HepG2 (cell line): Measurements from ENCODE around the gene NLRC5. TPM values are rescaled to one million over a fixed set of nuclear protein-coding genes. Genes with fewer than 3 reads are reported as not detected.

Source experiments
- ATAC-seq: fragments of 200-7000 bp; cut with Tn5 transposase; 3 replicates; pipeline ENCODE4 v1.9.1; 2020; ENCODE audit warnings: mild to moderate bottlenecking, moderate library complexity
- BruUV-seq: library from RNA; stranded (reverse); fragments of 400-500 nt; replicated peaks from 2 replicates; lab custom pipeline; 2021; lab: Mats Ljungman, UMichigan
- CTCF ChIA-PET: fragments of 300-600 bp; formaldehyde crosslinking; extraction: SDS; loops from one replicate; lab custom pipeline; 2021; ENCODE audit warnings: low total read pairs, inconsistent platforms, low intra/inter-chr PET ratio; lab: Yijun Ruan, JAX
- POLR2A ChIA-PET: fragments of 350-600 bp; sonication (Branson Sonifier 250); formaldehyde crosslinking; loops from one replicate; lab custom pipeline; 2020; ENCODE audit warnings: antibody characterized with exemption, inconsistent platforms; lab: Yijun Ruan, JAX
- DNase-seq: peaks from one replicate; pipeline ENCODE4 v3.0.0-alpha.2; 2015; ENCODE audit warnings: low spot score
- FAIRE-seq: peaks from 3 replicates; lab custom pipeline; 2011; peaks lifted over from hg19 to GRCh38; lab: Jason Lieb, UNC
- H2AFZ ChIP-seq: one replicate; pipeline ENCODE4 v1.6.1; 2011; ENCODE audit warnings: low read length, inconsistent platforms
- H3K27ac ChIP-seq: fragments of 300-600 bp; 3 replicates; pipeline ENCODE4 v1.8.0; 2011; ENCODE audit warnings: mixed run types, mild to moderate bottlenecking, mixed read lengths, low read length, inconsistent platforms; ENCODE audit not compliant: insufficient read depth; ENCODE audit errors: extremely low read length
- H3K27me3 ChIP-seq, 2 experiments: fragments of 200-600 bp in 1 of 2; 2 replicates in 1 of 2; 3 replicates in 1 of 2; pipeline versions ENCODE4 v1.6.0 to v1.8.0; 2011; ENCODE audit warnings: low read length in 2 of 2, mild to moderate bottlenecking in 2 of 2, moderate library complexity in 2 of 2, inconsistent platforms in 1 of 2; ENCODE audit not compliant: insufficient read depth in 2 of 2, control insufficient read depth in 1 of 2
- H3K36me3 ChIP-seq, 2 experiments: fragments of 200-600 bp in 1 of 2; replicated peaks in 1 of 2; 2 replicates in 1 of 2; 3 replicates in 1 of 2; pipeline versions ENCODE4 v1.5.1 to v1.8.0; 2011; ENCODE audit warnings: low read length in 2 of 2, inconsistent platforms in 1 of 2; ENCODE audit not compliant: insufficient read depth in 2 of 2, control insufficient read depth in 1 of 2
- H3K4me1 ChIP-seq: 2 replicates; pipeline ENCODE4 v1.5.1; 2012; ENCODE audit warnings: low read length, inconsistent platforms; ENCODE audit not compliant: insufficient read depth
- H3K4me2 ChIP-seq: 2 replicates; pipeline ENCODE4 v1.6.0; 2011; ENCODE audit warnings: low read depth, low read length, inconsistent platforms
- H3K4me3 ChIP-seq, 3 experiments: fragments of 200-600 bp in 1 of 3; sonication (generic), shearing (Covaris generic) in 1 of 3; replicated peaks in 1 of 3; 2 replicates each; pipeline ENCODE4 v1.5.1; 2011 to 2016; ENCODE audit warnings: low read length in 3 of 3, inconsistent platforms in 2 of 3, low read depth in 2 of 3, mild to moderate bottlenecking in 2 of 3, control low read depth in 1 of 3, mixed read lengths in 1 of 3; ENCODE audit not compliant: insufficient read depth in 1 of 3
- H3K79me2 ChIP-seq: one replicate; pipeline ENCODE4 v1.6.1; 2011; ENCODE audit warnings: low read length, inconsistent platforms; ENCODE audit not compliant: insufficient read depth
- H3K9ac ChIP-seq: 2 replicates; pipeline ENCODE4 v1.6.0; 2011; ENCODE audit warnings: mild to moderate bottlenecking, low read depth, low read length, inconsistent platforms; ENCODE audit not compliant: insufficient read depth
- H3K9me3 ChIP-seq: 2 replicates; pipeline ENCODE4 v1.5.1; 2012; ENCODE audit warnings: mild to moderate bottlenecking, low read length
- H4K20me1 ChIP-seq: 2 replicates; pipeline ENCODE4 v1.6.0; 2011; ENCODE audit warnings: inconsistent platforms, mild to moderate bottlenecking, low read length, moderate library complexity; ENCODE audit not compliant: insufficient read depth
- ARNT2 ChIP-seq: sonication (generic); formaldehyde crosslinking; IDR thresholded peaks from 2 replicates; pipeline ENCODE4 v1.8.0; 2022; ENCODE audit warnings: mild to moderate bottlenecking, low read depth, missing genetic modification reagents, moderate library complexity
- HDAC1 ChIP-seq: sonication (generic); formaldehyde crosslinking; IDR thresholded peaks from 2 replicates; pipeline ENCODE4 v1.5.1; 2020; ENCODE audit warnings: mild to moderate bottlenecking, missing genetic modification reagents
- HHEX ChIP-seq: IDR thresholded peaks from 2 replicates; pipeline ENCODE4 v1.6.1; 2016; ENCODE audit warnings: control low read depth
- KLF16 ChIP-seq, 2 experiments: sonication (generic) in 1 of 2; formaldehyde crosslinking in 1 of 2; IDR thresholded peaks; 2 replicates each; pipeline versions ENCODE4 v1.6.1 to v1.8.0; 2016 to 2023; ENCODE audit warnings: missing genetic modification reagents in 2 of 2, missing compliant biosample characterization in 1 of 2
- KLF6 ChIP-seq: IDR thresholded peaks from 2 replicates; pipeline ENCODE4 v1.8.0; 2016; ENCODE audit warnings: missing biosample characterization, missing genetic modification reagents
- MAZ ChIP-seq, 2 experiments: sonication (generic) in 1 of 2; formaldehyde crosslinking in 1 of 2; IDR thresholded peaks; 2 replicates each; pipeline versions ENCODE4 v1.5.0 to v1.6.1; 2012 to 2020; ENCODE audit warnings: low read depth in 2 of 2, mild to moderate bottlenecking in 2 of 2, borderline replicate concordance in 1 of 2, improper control_type of control experiment in 1 of 2, low read length in 1 of 2, missing genetic modification reagents in 1 of 2, moderate library complexity in 1 of 2
- NCOR1 ChIP-seq: fragments of 200-600 bp; sonication (generic); IDR thresholded peaks from 2 replicates; pipeline ENCODE4 v1.7.0; 2017; ENCODE audit warnings: antibody characterized with exemption, low read length, borderline replicate concordance
- NFE2L1 ChIP-seq: sonication (generic); formaldehyde crosslinking; IDR thresholded peaks from 2 replicates; pipeline ENCODE4 v1.4.0; 2020; ENCODE audit warnings: missing genetic modification reagents, mild to moderate bottlenecking, borderline replicate concordance
- RARG ChIP-seq: sonication (generic); formaldehyde crosslinking; IDR thresholded peaks from 2 replicates; pipeline ENCODE4 v1.4.0; 2020; ENCODE audit warnings: low read depth, mild to moderate bottlenecking, missing genetic modification reagents
- RNF219 ChIP-seq: sonication (generic); formaldehyde crosslinking; IDR thresholded peaks from 2 replicates; pipeline ENCODE4 v1.5.0; 2020; ENCODE audit warnings: mild to moderate bottlenecking, missing genetic modification reagents
- XBP1 ChIP-seq: sonication (generic); formaldehyde crosslinking; IDR thresholded peaks from 2 replicates; pipeline ENCODE4 v1.5.0; 2020; ENCODE audit warnings: missing genetic modification reagents
- ZMYM3 ChIP-seq: sonication (generic); formaldehyde crosslinking; IDR thresholded peaks from 2 replicates; pipeline ENCODE4 v1.5.1; 2020; ENCODE audit warnings: mild to moderate bottlenecking, missing genetic modification reagents
- ZNF570 ChIP-seq: sonication (generic); formaldehyde crosslinking; IDR thresholded peaks from 2 replicates; pipeline ENCODE4 v1.4.0; 2020; ENCODE audit warnings: mild to moderate bottlenecking, missing genetic modification reagents, borderline replicate concordance
- ZNF629 ChIP-seq: sonication (generic); formaldehyde crosslinking; conservative IDR thresholded peaks from 2 replicates; pipeline ENCODE4 v1.5.0; 2020; ENCODE audit warnings: missing genetic modification reagents
- ZNF75D ChIP-seq: sonication (generic); formaldehyde crosslinking; IDR thresholded peaks from 2 replicates; pipeline ENCODE4 v1.8.1; 2023; ENCODE audit warnings: missing genetic modification reagents, mild to moderate bottlenecking, borderline replicate concordance
- ZNF781 ChIP-seq: sonication (generic); formaldehyde crosslinking; IDR thresholded peaks from 2 replicates; pipeline ENCODE4 v1.5.1; 2020; ENCODE audit warnings: borderline replicate concordance, mild to moderate bottlenecking, missing genetic modification reagents; ENCODE audit errors: not compliant biosample characterization
- WGBS: methylation state at CpG from one replicate; pipeline ENCODE4 v1.1.6; 2017; ENCODE audit warnings: low lambda C conversion rate; 5-methylcytosine and 5-hydroxymethylcytosine counted together
- in situ Hi-C: cut with HindIII; loops from 2 replicates; pipeline ENCODE4 v1.10.0; 2017; ENCODE audit warnings: low pct_unique_long_range_greater_than_20kb; ENCODE audit not compliant: extremely low pct_ligation_motif_present
- intact Hi-C: fragments of 100-400 bp; cut with micrococcal nuclease; formaldehyde crosslinking; loops from one replicate; pipeline ENCODE4 v1.10.0; 2022; ENCODE audit not compliant: unreplicated experiment
- polyA plus RNA-seq, 8 experiments: library from polyadenylated mRNA; depleted of rRNA in 3 of 8; stranded (reverse) in 7 of 8; unstranded in 1 of 8; fragments of >200 nt; fragmentation: Illumina TruSeq in 4 of 8; extraction: Trizol in 4 of 8; gene quantifications; 2 replicates each; pipeline versions ENCODE4 v1.2.1 to v1.2.3, GENCODE V29; 2011 to 2016; ENCODE audit warnings: low read depth in 4 of 8, missing spikeins in 1 of 8, mixed read lengths in 1 of 8; ENCODE audit not compliant: insufficient read depth in 1 of 8
- total RNA-seq, 5 experiments: library from RNA; depleted of rRNA; stranded (reverse); fragments of >200 nt; fragmentation: Illumina TruSeq; extraction: Trizol; gene quantifications; 2 replicates each; pipeline ENCODE4 v1.2.3, GENCODE V29; 2016; ENCODE audit warnings: low read depth in 1 of 5
- TF ChIP-seq, protein P1 (sequence below): sonication (generic); formaldehyde crosslinking; IDR thresholded peaks from 2 replicates; pipeline ENCODE4 v1.8.1; 2023; ENCODE audit warnings: missing genetic modification reagents, mild to moderate bottlenecking, borderline replicate concordance

Gene NLRC5
- total and polyA plus RNA-seq, 2 of the 13 experiments (the other 11 are each of a cell fraction or from before 2014, with no cell fraction given): 6.3 to 12.7 TPM

GRCh38 chr16:57130950-57131321 lies 141.6 kb downstream of the NLRC5 start:
- H3K27ac ChIP-seq: no peak overlapping the region
- TF ChIP-seq ZNF629 (CRISPR knock-in tag) (peak; percentile 84), ZMYM3 (CRISPR knock-in tag) (0 out of 2 replicates have a peak, but pooled peaks have one; percentile 28), ZNF75D (CRISPR knock-in tag) (no peak)
- TF ChIP-seq, all 625 proteins: peak for 2
- ATAC-seq: no peak
- Histone ChIP-seq H3K79me2 (no peaks in the 10 kb centered on the region), H2AFZ (no peak overlapping the region), H3K4me1 (peaks cover 21% of the 10 kb centered on the region), H3K4me2 (no peak overlapping the region), H4K20me1 (no peaks in the 10 kb centered on the region), H3K27me3 (no peaks in the 10 kb centered on the region; a peak in 1 of 5 replicates), H3K9me3 (no peaks in the 10 kb centered on the region), H3K4me3 (no peak overlapping the region), H3K36me3 (no peaks in the 10 kb centered on the region), H3K9ac (no peak overlapping the region)
- BruUV-seq: no TSS peak
- WGBS: 82% methylated on average over 6 of the region's 6 CpGs
- no peak for DNase-seq
- intact Hi-C loops (no loop called here), in situ Hi-C loops (no loop called here)
- ChIA-PET POLR2A (no interaction called here), CTCF (no interaction called here)
- FAIRE-seq: no peak

- intact Hi-C loops: no loop called here
- TF ChIP-seq RNF219 (CRISPR knock-in tag) (no peak), ZNF781 (CRISPR knock-in tag) (no peak), KLF16 (CRISPR knock-in tag; IDR thresholded peaks at IDR 0.05) (no peak), NCOR1 (no peak), ARNT2 (no peak), ZNF570 (CRISPR knock-in tag) (no peak), RARG (CRISPR knock-in tag) (no peak), HDAC1 (CRISPR knock-in tag) (no peak), MAZ (IDR thresholded peaks at IDR 0.05; ENCODE audit: borderline replicate concordance, low read depth, low read length) (no peak), MAZ (CRISPR knock-in tag; IDR thresholded peaks at IDR 0.05; ENCODE audit: low read depth) (no peak), XBP1 (CRISPR knock-in tag) (no peak), KLF6 (CRISPR knock-in tag) (no peak), HHEX (CRISPR knock-in tag) (no peak), NFE2L1 (no peak)
- TF ChIP-seq, protein P1, sequence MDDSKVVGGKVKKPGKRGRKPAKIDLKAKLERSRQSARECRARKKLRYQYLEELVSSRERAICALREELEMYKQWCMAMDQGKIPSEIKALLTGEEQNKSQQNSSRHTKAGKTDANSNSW: no peak
- ChIA-PET POLR2A (no interaction called here), CTCF (no interaction called here)
- ATAC-seq (no peak), DNase-seq (no peak), FAIRE-seq (no peak)
- no TSS peak for BruUV-seq
- Histone ChIP-seq H3K27ac (no peak overlapping the region), H4K20me1 (no peaks in the 10 kb centered on the region), H3K27me3 (no peaks in the 10 kb centered on the region; a peak in 1 of 5 replicates), H3K9me3 (no peaks in the 10 kb centered on the region), H3K4me1 (peaks cover 21% of the 10 kb centered on the region), H3K4me2 (no peak overlapping the region), H3K79me2 (no peaks in the 10 kb centered on the region), H3K4me3 (no peak overlapping the region), H2AFZ (no peak overlapping the region), H3K9ac (no peak overlapping the region), H3K36me3 (no peaks in the 10 kb centered on the region)
- in situ Hi-C loops: no loop called here
- WGBS: 72% methylated on average over 16 of the region's 17 CpGs
These were observed 142.1 kb downstream of the NLRC5 start for GRCh38 chr16:57131351-57131970.
